Small intestine (tissue), 7 donors: ENCODE measurements around the gene NFKBIL1. TPM values are rescaled to one million over a fixed set of nuclear protein-coding genes. Genes with fewer than 3 reads are reported as not detected.

Source experiments
- DNase-seq, 2 donors: peaks; one replicate each; pipeline versions ENCODE4 v3.0.0 to v3.0.0-alpha.2; 2013
- FAIRE-seq: peaks from 2 replicates; lab custom pipeline; 2012; peaks lifted over from hg19 to GRCh38; lab: Jason Lieb, UNC
- H3K27ac ChIP-seq, 3 donors: one replicate each; pipeline ENCODE4 v1.5.1; 2013; ENCODE audit warnings: low read length in 2 of 3, mild to moderate bottlenecking in 2 of 3, control low read depth in 1 of 3, inconsistent platforms in 1 of 3, low read depth in 1 of 3, moderate library complexity in 1 of 3
- H3K27me3 ChIP-seq, 3 donors: one replicate each; pipeline ENCODE4 v1.6.1; 2013; ENCODE audit warnings: low read length in 3 of 3, inconsistent platforms in 1 of 3; ENCODE audit not compliant: control insufficient read depth in 3 of 3, insufficient read depth in 3 of 3
- H3K36me3 ChIP-seq, 3 donors: one replicate each; pipeline ENCODE4 v1.6.1; 2013; ENCODE audit warnings: low read length in 3 of 3, inconsistent platforms in 1 of 3, low read depth in 1 of 3, mild to moderate bottlenecking in 1 of 3, moderate library complexity in 1 of 3; ENCODE audit not compliant: control insufficient read depth in 3 of 3, insufficient read depth in 2 of 3
- H3K4me1 ChIP-seq, 3 donors: one replicate each; pipeline ENCODE4 v1.6.1; 2013; ENCODE audit warnings: low read length in 2 of 3, inconsistent platforms in 1 of 3, low read depth in 1 of 3, mild to moderate bottlenecking in 1 of 3, moderate library complexity in 1 of 3; ENCODE audit not compliant: control insufficient read depth in 3 of 3, insufficient read depth in 2 of 3
- H3K4me3 ChIP-seq, 3 donors: one replicate each; pipeline ENCODE4 v1.5.1; 2013; ENCODE audit warnings: low read length in 3 of 3, control low read depth in 1 of 3, inconsistent platforms in 1 of 3, low read depth in 1 of 3, mild to moderate bottlenecking in 1 of 3, moderate library complexity in 1 of 3
- H3K9me3 ChIP-seq, 2 donors: one replicate each; pipeline ENCODE4 v1.6.1; 2013; ENCODE audit warnings: low read depth in 1 of 2, low read length in 1 of 2; ENCODE audit not compliant: control insufficient read depth in 2 of 2, insufficient read depth in 1 of 2
- WGBS, 3 donors: extraction: QIAGEN DNeasy Blood & Tissue Kit; methylation state at CpG; one replicate each; pipeline ENCODE4 v1.1.7; 2013; 5-methylcytosine and 5-hydroxymethylcytosine counted together
- polyA plus RNA-seq, 4 donors: library from polyadenylated mRNA; stranded (reverse) in 3 of 4; unstranded in 1 of 4; fragments of 200-250 nt in 3 of 4; fragments of 120-200 nt in 1 of 4; gene quantifications; one replicate each; pipeline versions ENCODE4 v1.2.1 to v1.2.3, GENCODE V29; 2013
- donor health status: healthy with polysubstance abuse.
- donor health status: control.
- donor health status: control.
- donor health status: Bipolar disorder and iron deficiency.
- donor health status: healthy.

Gene NFKBIL1
- polyA plus RNA-seq, 4 donors = 26.2 to 47.3 (median 31.8) TPM

GRCh38 chr6:31559958-31560696 is 12.7 kb downstream of the NFKBIL1 start:
- Histone ChIP-seq H3K27me3 (no peaks in the 10 kb centered on the region), H3K9me3 (no peaks in the 10 kb centered on the region), H3K4me1 (peaks cover 0 to 5% (median 0%) of the 10 kb centered on the region in 3 donors), H3K27ac (peak overlapping the region in 2 of 3 donors; percentile 28 to 52), H3K36me3 (peaks cover 4 to 46% (median 9%) of the 10 kb centered on the region in 3 donors), H3K4me3 (no peak overlapping the region)
- 52 to 84% (median 68%) methylated on average over 7 of the region's 7 CpGs for WGBS, 3 donors
- DNase-seq (peak in 1 of 2 donors; percentile 30), FAIRE-seq (no peak)

- peak overlapping the region in 1 of 3 donors; percentile 52 for H3K27ac ChIP-seq
- no peaks in the 10 kb centered on the region for H3K9me3 ChIP-seq
- FAIRE-seq (no peak), DNase-seq (no peak)
- H3K4me1 ChIP-seq = peaks cover 0 to 5% (median 0%) of the 10 kb centered on the region in 3 donors
- no peaks in the 10 kb centered on the region for H3K27me3 ChIP-seq
- H3K4me3 ChIP-seq = no peak overlapping the region
- H3K36me3 ChIP-seq = peaks cover 4 to 46% (median 9%) of the 10 kb centered on the region in 3 donors
These were observed 13.3 kb downstream of the NFKBIL1 start for GRCh38 chr6:31560697-31561058.

- FAIRE-seq (no peak), DNase-seq (no peak)
- 42 to 46% (median 45%) methylated on average over 9 of the region's 9 CpGs for WGBS, 3 donors
- peaks cover 0 to 3% (median 0%) of the 10 kb centered on the region in 3 donors for H3K27me3 ChIP-seq
- H3K27ac ChIP-seq = no peak overlapping the region
- no peaks in the 10 kb centered on the region for H3K4me1 ChIP-seq
- no peaks in the 10 kb centered on the region for H3K9me3 ChIP-seq
- H3K4me3 ChIP-seq = no peak overlapping the region
- H3K36me3 ChIP-seq = no peaks in the 10 kb centered on the region
These were observed 20.3 kb downstream of the NFKBIL1 start for GRCh38 chr6:31567531-31568370.

- peaks cover 0 to 3% (median 0%) of the 10 kb centered on the region in 3 donors for H3K27me3 ChIP-seq
- no peak overlapping the region for H3K27ac ChIP-seq
- FAIRE-seq (no peak), DNase-seq (no peak)
- no peaks in the 10 kb centered on the region for H3K4me1 ChIP-seq
- 59 to 64% (median 61%) methylated on average over 3 of the region's 3 CpGs for WGBS, 3 donors
- no peaks in the 10 kb centered on the region for H3K9me3 ChIP-seq
- H3K36me3 ChIP-seq = no peaks in the 10 kb centered on the region
- no peak overlapping the region for H3K4me3 ChIP-seq
These were observed 21.1 kb downstream of the NFKBIL1 start for GRCh38 chr6:31568537-31568961.

- WGBS, 3 donors = 82 to 88% (median 84%) methylated on average over 1 of the region's 1 CpG
- Histone ChIP-seq H3K27me3 (peaks cover 0 to 15% (median 0%) of the 10 kb centered on the region in 3 donors), H3K36me3 (no peaks in the 10 kb centered on the region), H3K4me3 (no peak overlapping the region), H3K4me1 (no peaks in the 10 kb centered on the region), H3K9me3 (no peaks in the 10 kb centered on the region), H3K27ac (no peak overlapping the region)
- DNase-seq = no peak
- no peak for FAIRE-seq
These were observed 22.6 kb downstream of the NFKBIL1 start for GRCh38 chr6:31569861-31570536.

GRCh38 chr6:31572041-31572911 is 24.9 kb downstream of the NFKBIL1 start, which contains the start of gene LTA:
Gene LTA (plus strand): TSS chr6:31572289. CDS start chr6:31572743, 454 bp downstream.
- H3K27ac ChIP-seq = peak within 1 kb of the TSS in 2 of 3 donors; percentile 47 to 80
- 68 to 74% (median 72%) methylated on average over 22 to 27 of the region's 27 CpGs for WGBS, 3 donors
- H3K4me1 ChIP-seq = no peaks in the 10 kb centered on the region
- peak within 1 kb of the TSS in 1 of 3 donors; percentile 12 for H3K4me3 ChIP-seq
- DNase-seq (no peak), FAIRE-seq (no peak)
- peaks cover 0 to 21% (median 0%) of the 10 kb centered on the region in 3 donors for H3K27me3 ChIP-seq
- no peaks in the 10 kb centered on the region for H3K36me3 ChIP-seq
- no peaks in the 10 kb centered on the region for H3K9me3 ChIP-seq

GRCh38 chr6:31573239-31574105 is 26.1 kb downstream of the NFKBIL1 start:
- Histone ChIP-seq H3K27ac (peak overlapping the region in 1 of 3 donors; percentile 9), H3K9me3 (no peaks in the 10 kb centered on the region), H3K4me1 (no peaks in the 10 kb centered on the region), H3K4me3 (no peak overlapping the region), H3K27me3 (peaks cover 0 to 19% (median 0%) of the 10 kb centered on the region in 3 donors), H3K36me3 (no peaks in the 10 kb centered on the region)
- DNase-seq = no peak
- FAIRE-seq = no peak
- 85 to 92% (median 89%) methylated on average over 9 of the region's 9 CpGs for WGBS, 3 donors
